SK-N-MC (cell line): ENCODE results near the gene FHL3.

ENCODE experiments used
- EZH2 ChIP-seq: fragments of 200-600 bp; sonication (generic); IDR thresholded peaks from one replicate; pipeline ENCODE4 v1.6.1; 2017; ENCODE audit warnings: antibody characterized with exemption
- FOXP2 ChIP-seq: optimal IDR thresholded peaks from 2 replicates; pipeline ENCODE3; 2011; ENCODE audit warnings: mild to moderate bottlenecking, moderate library complexity; ENCODE audit not compliant: insufficient read depth; ENCODE audit errors: extremely low read length, control extremely low read depth
- POLR2AphosphoS5 ChIP-seq: IDR thresholded peaks from 2 replicates; pipeline ENCODE4 v1.6.1; 2012; ENCODE audit warnings: mild to moderate bottlenecking, low read depth, low read length, borderline replicate concordance

DNA sequence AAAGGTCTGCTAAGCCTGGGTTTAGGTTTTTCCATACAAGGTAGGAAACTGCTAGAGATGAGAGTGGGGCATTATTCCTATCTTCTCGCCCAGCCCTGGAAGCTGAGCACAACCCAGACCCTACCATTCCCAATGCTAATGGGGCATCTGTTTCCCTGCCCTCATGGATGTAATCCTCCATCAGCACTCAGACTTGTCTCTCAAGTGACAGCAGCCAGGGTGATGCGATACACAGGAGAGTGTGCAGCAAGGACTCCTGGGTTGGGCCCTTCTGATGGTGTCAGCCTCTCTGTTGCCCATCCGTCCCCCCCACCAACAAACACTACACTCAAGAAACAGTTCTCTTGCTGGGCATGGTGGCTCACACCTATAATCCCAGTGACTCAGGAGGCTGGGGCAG is 52.6 kb downstream of the FHL3 start:
- TF ChIP-seq POLR2AphosphoS5 (no peak), EZH2 (no peak), FOXP2 (no peak)
